Activated CD8-positive, alpha-beta T cell treated with anti-CD3 and anti-CD28 coated beads for 36 hours (primary cell): ENCODE data around the gene NCF4. TPM values are rescaled to one million over a fixed set of nuclear protein-coding genes. Genes with fewer than 3 reads are reported as not detected.

ENCODE experiments used
- ATAC-seq: fragments of 200-7000 bp; cut with Tn5 transposase; one replicate; pipeline ENCODE4 v1.10.0; 2021; ENCODE audit warnings: mild to moderate bottlenecking, moderate library complexity
- CTCF ChIA-PET: fragments of 350-600 bp; sonication (Branson Sonifier 250); formaldehyde crosslinking; loops from one replicate; lab custom pipeline; 2021; ENCODE audit warnings: antibody characterized with exemption; lab: Charles Lee
- POLR2A ChIA-PET: fragments of 350-600 bp; sonication (Branson Sonifier 250); formaldehyde crosslinking; loops from one replicate; lab custom pipeline; 2021; ENCODE audit warnings: antibody characterized with exemption; lab: Charles Lee
- DNase-seq: peaks from one replicate; pipeline ENCODE4 v3.0.0-alpha.2; 2020
- H3K27ac Mint-ChIP-seq: one replicate; pipeline ENCODE4 v1.8.0; 2021; ENCODE audit warnings: mild to moderate bottlenecking, mixed read lengths
- H3K27me3 Mint-ChIP-seq: one replicate; pipeline ENCODE4 v1.8.0; 2021; ENCODE audit warnings: mixed read lengths
- H3K36me3 Mint-ChIP-seq: one replicate; pipeline ENCODE4 v1.8.0; 2021; ENCODE audit warnings: low read depth, mixed read lengths
- H3K4me1 Mint-ChIP-seq: one replicate; pipeline ENCODE4 v1.8.0; 2021; ENCODE audit warnings: low read depth, mixed read lengths
- H3K4me3 Mint-ChIP-seq: one replicate; pipeline ENCODE4 v1.8.0; 2021; ENCODE audit warnings: mild to moderate bottlenecking, moderate library complexity, mixed read lengths
- H3K9me3 Mint-ChIP-seq: one replicate; pipeline ENCODE4 v1.8.0; 2021; ENCODE audit warnings: mixed read lengths
- CTCF ChIP-seq: fragments of 200-600 bp; IDR thresholded peaks from one replicate; pipeline ENCODE4 v1.8.0; 2022; ENCODE audit warnings: antibody characterized with exemption, mild to moderate bottlenecking
- intact Hi-C: fragments of 100-400 bp; cut with micrococcal nuclease; formaldehyde crosslinking; loops from one replicate; pipeline ENCODE4 v1.10.0; 2022
- total RNA-seq, 2 experiments: library from RNA; stranded (reverse); gene quantifications; one replicate each; pipeline ENCODE4 v1.2.3, GENCODE V29; 2021

NCF4 gene
- total RNA-seq, 2 experiments from 2014 or later, result 2.5 to 2.9 TPM

DNA sequence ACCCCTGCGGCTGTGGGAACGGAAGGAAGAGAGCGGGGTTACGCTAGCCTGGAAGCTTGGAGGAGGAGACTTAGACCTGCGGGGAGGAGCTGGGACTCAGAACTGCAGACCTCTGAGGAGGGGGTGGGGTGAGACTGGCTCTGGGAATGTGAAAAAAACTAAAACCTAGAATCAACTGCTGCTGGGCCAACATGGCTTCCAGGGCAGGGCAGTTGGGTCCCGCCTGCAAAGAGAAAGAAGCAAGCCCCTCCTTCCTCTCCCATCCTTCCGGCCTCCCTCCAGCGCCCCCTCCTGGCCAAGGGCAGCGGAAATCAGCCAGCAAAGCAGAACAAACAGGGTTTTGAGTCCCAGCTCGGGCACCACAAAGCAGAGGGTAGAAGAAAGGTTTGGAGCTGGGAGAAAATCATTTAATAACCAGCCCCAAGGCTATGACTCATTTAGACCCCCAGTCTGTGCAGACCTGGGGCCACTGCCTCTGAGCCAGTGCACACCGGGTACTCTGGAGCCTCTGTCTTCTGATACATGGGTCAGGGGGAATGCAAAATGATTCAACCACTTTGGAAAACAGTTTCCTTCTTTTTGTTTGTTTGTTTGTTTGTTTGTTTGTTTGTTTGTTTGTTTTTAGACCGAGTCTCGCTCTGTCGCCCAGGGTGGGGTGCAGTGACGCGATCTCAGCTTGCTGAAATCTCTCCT lies 7.3 kb upstream of the NCF4 start:
- Mint-ChIP-seq H3K9me3 (no peaks in the 10 kb centered on the region), H3K27ac (peak overlapping the region; percentile 88), H3K27me3 (peaks cover 7% of the 10 kb centered on the region), H3K4me3 (peak overlapping the region; percentile 48), H3K4me1 (peaks cover 11% of the 10 kb centered on the region), H3K36me3 (peaks cover 3% of the 10 kb centered on the region)
- ChIA-PET POLR2A (no interaction called here), CTCF (interaction anchor here (0.6 to 2.6 kb wide), 35 partner anchors 8 to 309 kb away, joined by 3 to 28 read pairs (median 4); no protein-coding TSS in a partner anchor)
- intact Hi-C loops, result no loop called here
- peak; percentile 69 for TF ChIP-seq CTCF
- DNase-seq (peak; percentile 95), ATAC-seq (peak; percentile 91)

DNA sequence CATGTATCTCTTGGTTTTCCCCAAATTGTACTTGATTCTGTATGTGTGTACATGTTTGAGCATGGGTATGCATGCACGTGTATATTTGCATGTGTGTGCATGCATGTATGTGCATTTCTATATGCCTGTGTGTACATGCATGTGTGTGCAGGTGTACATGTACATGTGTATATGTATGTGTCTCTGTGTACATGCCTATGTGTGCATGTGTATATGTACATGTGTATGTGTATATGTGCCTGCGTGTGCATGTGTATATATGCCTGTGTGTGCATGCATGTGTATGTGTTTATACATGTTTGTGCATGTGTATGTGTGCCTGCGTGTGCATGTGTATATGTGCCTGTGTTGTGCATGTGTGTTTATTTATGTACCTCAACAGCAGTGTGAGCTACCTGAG lies 5.3 kb upstream of the NCF4 start:
- intact Hi-C loops, result loop anchor here (5.0 kb wide), 1 partner anchor 122 kb away; no protein-coding TSS in a partner anchor
- CTCF ChIA-PET, result interaction anchor here (0.6 to 7.1 kb wide), 37 partner anchors 8 to 364 kb away, joined by 3 to 129 read pairs (median 7); partner anchors contain the start of gene IFT27
- peaks cover 18% of the 10 kb centered on the region for H3K4me1 Mint-ChIP-seq

GRCh38 chr22:36856121-36856791 lies 4.5 kb upstream of the NCF4 start:
- peak; percentile 100 for TF ChIP-seq CTCF
- DNase-seq (peak; percentile 95), ATAC-seq (peak; percentile 46)
- Mint-ChIP-seq H3K4me1 (peaks cover 24% of the 10 kb centered on the region), H3K9me3 (no peaks in the 10 kb centered on the region), H3K27me3 (peaks cover 5% of the 10 kb centered on the region), H3K4me3 (no peak overlapping the region), H3K27ac (peak overlapping the region; percentile 3), H3K36me3 (peaks cover 3% of the 10 kb centered on the region)
- intact Hi-C loops, result loop anchor here (2.0 to 5.0 kb wide), 2 partner anchors 73 to 121 kb away; no protein-coding TSS in a partner anchor
- POLR2A ChIA-PET, result interaction anchor here (1.2 kb wide), 1 partner anchor 74 kb away, joined by 3 read pairs; no protein-coding TSS in a partner anchor
- CTCF ChIA-PET, result interaction anchor here (0.5 to 7.1 kb wide), 77 partner anchors 9 to 454 kb away, joined by 3 to 129 read pairs (median 4); partner anchors contain the start of genes CSF2RB, EIF3D and IFT27

More for the DNA sequence above, 5.3 kb upstream of the NCF4 start:
- Mint-ChIP-seq H3K27ac (no peak overlapping the region), H3K36me3 (peaks cover 3% of the 10 kb centered on the region), H3K9me3 (no peaks in the 10 kb centered on the region), H3K4me3 (no peak overlapping the region), H3K27me3 (peaks cover 7% of the 10 kb centered on the region)
- POLR2A ChIA-PET, result interaction anchor here (1.2 kb wide), 1 partner anchor 73 kb away, joined by 3 read pairs; no protein-coding TSS in a partner anchor
- no peak for TF ChIP-seq CTCF
- DNase-seq, result no peak
- no peak for ATAC-seq

DNA sequence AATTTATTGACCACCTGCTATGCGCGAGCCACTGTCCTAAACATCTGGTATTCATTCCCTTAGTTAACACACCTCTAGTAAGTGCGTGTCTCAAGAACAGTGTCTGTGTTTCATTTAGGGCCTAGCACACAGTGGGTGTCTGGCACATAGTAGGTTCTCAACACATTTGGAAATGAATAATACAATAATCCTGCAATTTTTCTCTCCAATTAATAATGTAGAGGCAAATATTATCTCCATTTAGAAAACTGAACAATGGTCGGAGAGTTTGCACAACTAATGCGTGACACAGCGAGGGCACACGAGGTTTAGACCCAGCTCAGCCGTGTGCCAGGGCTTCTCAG lies 4.0 kb upstream of the NCF4 start:
- POLR2A ChIA-PET, result interaction anchor here (1.2 kb wide), 1 partner anchor 75 kb away, joined by 3 read pairs; no protein-coding TSS in a partner anchor
- TF ChIP-seq CTCF, result no peak
- H3K36me3 Mint-ChIP-seq, result peaks cover 3% of the 10 kb centered on the region
- H3K27me3 Mint-ChIP-seq, result peaks cover 5% of the 10 kb centered on the region
- H3K27ac Mint-ChIP-seq, result peak overlapping the region; percentile 3
- H3K4me3 Mint-ChIP-seq, result no peak overlapping the region
- ATAC-seq (no peak), DNase-seq (no peak)
- H3K9me3 Mint-ChIP-seq, result no peaks in the 10 kb centered on the region
- H3K4me1 Mint-ChIP-seq, result peaks cover 30% of the 10 kb centered on the region
- intact Hi-C loops, result loop anchor here (2.0 to 5.0 kb wide), 2 partner anchors 74 to 121 kb away; no protein-coding TSS in a partner anchor
- CTCF ChIA-PET, result interaction anchor here (0.9 to 7.1 kb wide), 46 partner anchors 9 to 453 kb away, joined by 3 to 129 read pairs (median 7); partner anchors contain the start of genes CSF2RB, EIF3D and IFT27
